PC-9 (cell line): Measurements from ENCODE around the gene APBA3. TPM values are rescaled to one million over a fixed set of nuclear protein-coding genes. Genes with fewer than 3 reads are reported as not detected.

Experiments used
- BruUV-seq: library from RNA; stranded (reverse); fragments of 400-500 nt; replicated peaks from 2 replicates; lab custom pipeline; 2021; lab: Mats Ljungman, UMichigan
- CTCF ChIA-PET: fragments of 300-600 bp; sonication (Branson Sonifier 250); formaldehyde crosslinking; loops from one replicate; lab custom pipeline; 2022; ENCODE audit warnings: antibody characterized with exemption; lab: Charles Lee
- POLR2A ChIA-PET: fragments of 300-600 bp; sonication (Branson Sonifier 250); formaldehyde crosslinking; loops from one replicate; lab custom pipeline; 2022; ENCODE audit warnings: antibody characterized with exemption; ENCODE audit not compliant: unreplicated experiment; lab: Charles Lee
- DNase-seq, 2 experiments: peaks; one replicate each; pipeline versions ENCODE4 v3.0.0 to v3.0.0-alpha.2; 2015 to 2022; ENCODE audit warnings: mixed read lengths in 1 of 2
- H2AFZ ChIP-seq: fragments of 200-600 bp; sonication (generic); 2 replicates; pipeline ENCODE4 v1.8.1; 2017; ENCODE audit warnings: antibody characterized with exemption
- H3F3A ChIP-seq: fragments of 200-600 bp; sonication (generic); 2 replicates; pipeline ENCODE4 v1.8.1; 2017; ENCODE audit warnings: antibody characterized with exemption, mild to moderate bottlenecking, low read depth; ENCODE audit not compliant: insufficient read depth
- H3K27ac ChIP-seq: fragments of 200-600 bp; sonication (generic); 2 replicates; pipeline ENCODE4 v1.6.1; 2016; ENCODE audit warnings: mixed run types
- H3K27me3 ChIP-seq: fragments of 200-600 bp; sonication (generic); 2 replicates; pipeline ENCODE4 v1.6.1; 2016; ENCODE audit warnings: low read depth, mixed run types; ENCODE audit not compliant: insufficient read depth
- H3K36me3 ChIP-seq: fragments of 200-600 bp; sonication (generic); 2 replicates; pipeline ENCODE4 v1.6.1; 2016; ENCODE audit warnings: low read depth, mixed run types
- H3K4me1 ChIP-seq: fragments of 200-600 bp; sonication (generic); replicated peaks from 2 replicates; pipeline ENCODE4 v1.6.1; 2016; ENCODE audit warnings: mixed run types; ENCODE audit not compliant: insufficient read depth
- H3K4me2 ChIP-seq: fragments of 200-600 bp; sonication (generic); 2 replicates; pipeline ENCODE4 v1.6.1; 2017; ENCODE audit warnings: mixed run types
- H3K4me3 ChIP-seq: fragments of 200-600 bp; sonication (generic); 2 replicates; pipeline ENCODE4 v1.6.1; 2016; ENCODE audit warnings: mixed run types
- H3K79me2 ChIP-seq: fragments of 200-600 bp; sonication (generic); 2 replicates; pipeline ENCODE4 v1.6.1; 2017; ENCODE audit warnings: low read depth, mixed run types
- H3K9me2 ChIP-seq: fragments of 200-600 bp; sonication (generic); 2 replicates; pipeline ENCODE4 v1.8.1; 2017; ENCODE audit warnings: mild to moderate bottlenecking; ENCODE audit not compliant: insufficient read depth
- H3K9me3 ChIP-seq: fragments of 200-600 bp; sonication (generic); 2 replicates; pipeline ENCODE4 v1.8.1; 2016; ENCODE audit warnings: low read depth; ENCODE audit not compliant: insufficient read depth
- H4K20me1 ChIP-seq: fragments of 200-600 bp; sonication (generic); 2 replicates; pipeline ENCODE4 v1.8.1; 2017; ENCODE audit not compliant: insufficient read depth
- EZH2 ChIP-seq: fragments of 200-600 bp; sonication (generic); IDR thresholded peaks from 2 replicates; pipeline ENCODE4 v1.8.0; 2017; ENCODE audit warnings: antibody characterized with exemption, low read depth
- intact Hi-C: fragments of 100-400 bp; cut with micrococcal nuclease; formaldehyde crosslinking; loops from one replicate; pipeline ENCODE4 v1.10.0; 2022; ENCODE audit not compliant: unreplicated experiment
- total RNA-seq: library from RNA; stranded (reverse); gene quantifications from 2 replicates; pipeline ENCODE4 v1.2.3, GENCODE V29; 2021
- TF ChIP-seq, protein P1 (sequence below): fragments of 200-600 bp; sonication (generic); conservative IDR thresholded peaks from 2 replicates; pipeline ENCODE4 v1.6.1; 2017; ENCODE audit warnings: mixed run types, antibody characterized with exemption, mild to moderate bottlenecking, moderate library complexity

APBA3 gene
- total RNA-seq, 1 experiment from 2014 or later, result 16.0 TPM

DNA sequence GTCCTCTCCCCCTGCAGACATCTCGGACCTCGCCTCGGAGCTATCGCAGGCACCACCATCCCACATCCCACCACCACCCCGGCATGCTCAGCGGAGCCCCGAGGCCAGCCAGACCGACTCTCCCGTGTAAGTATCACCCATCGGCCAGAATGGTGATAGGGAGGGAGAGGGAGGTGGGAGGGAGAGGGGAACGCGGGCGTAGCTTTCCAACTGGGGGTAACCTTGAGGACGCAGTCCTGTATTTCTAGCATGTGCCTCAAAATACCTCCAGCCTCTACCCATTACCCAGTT, 27.2 kb downstream of the APBA3 start:
- Histone ChIP-seq H3K4me2 (no peak overlapping the region), H3K36me3 (no peaks in the 10 kb centered on the region), H3K9me3 (no peaks in the 10 kb centered on the region), H3K4me1 (no peaks in the 10 kb centered on the region), H3K27me3 (no peaks in the 10 kb centered on the region), H3K79me2 (no peaks in the 10 kb centered on the region), H4K20me1 (no peaks in the 10 kb centered on the region), H3K9me2 (no peaks in the 10 kb centered on the region), H3K4me3 (no peak overlapping the region), H3K27ac (no peak overlapping the region), H3F3A (no peaks in the 10 kb centered on the region), H2AFZ (no peak overlapping the region)
- ChIA-PET CTCF (no interaction called here), POLR2A (no interaction called here)
- intact Hi-C loops, result no loop called here
- DNase-seq, result no peak
- no TSS peak for BruUV-seq
- TF ChIP-seq EZH2, result no peak
- TF ChIP-seq, protein P1, sequence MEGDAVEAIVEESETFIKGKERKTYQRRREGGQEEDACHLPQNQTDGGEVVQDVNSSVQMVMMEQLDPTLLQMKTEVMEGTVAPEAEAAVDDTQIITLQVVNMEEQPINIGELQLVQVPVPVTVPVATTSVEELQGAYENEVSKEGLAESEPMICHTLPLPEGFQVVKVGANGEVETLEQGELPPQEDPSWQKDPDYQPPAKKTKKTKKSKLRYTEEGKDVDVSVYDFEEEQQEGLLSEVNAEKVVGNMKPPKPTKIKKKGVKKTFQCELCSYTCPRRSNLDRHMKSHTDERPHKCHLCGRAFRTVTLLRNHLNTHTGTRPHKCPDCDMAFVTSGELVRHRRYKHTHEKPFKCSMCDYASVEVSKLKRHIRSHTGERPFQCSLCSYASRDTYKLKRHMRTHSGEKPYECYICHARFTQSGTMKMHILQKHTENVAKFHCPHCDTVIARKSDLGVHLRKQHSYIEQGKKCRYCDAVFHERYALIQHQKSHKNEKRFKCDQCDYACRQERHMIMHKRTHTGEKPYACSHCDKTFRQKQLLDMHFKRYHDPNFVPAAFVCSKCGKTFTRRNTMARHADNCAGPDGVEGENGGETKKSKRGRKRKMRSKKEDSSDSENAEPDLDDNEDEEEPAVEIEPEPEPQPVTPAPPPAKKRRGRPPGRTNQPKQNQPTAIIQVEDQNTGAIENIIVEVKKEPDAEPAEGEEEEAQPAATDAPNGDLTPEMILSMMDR, result no peak

DNA sequence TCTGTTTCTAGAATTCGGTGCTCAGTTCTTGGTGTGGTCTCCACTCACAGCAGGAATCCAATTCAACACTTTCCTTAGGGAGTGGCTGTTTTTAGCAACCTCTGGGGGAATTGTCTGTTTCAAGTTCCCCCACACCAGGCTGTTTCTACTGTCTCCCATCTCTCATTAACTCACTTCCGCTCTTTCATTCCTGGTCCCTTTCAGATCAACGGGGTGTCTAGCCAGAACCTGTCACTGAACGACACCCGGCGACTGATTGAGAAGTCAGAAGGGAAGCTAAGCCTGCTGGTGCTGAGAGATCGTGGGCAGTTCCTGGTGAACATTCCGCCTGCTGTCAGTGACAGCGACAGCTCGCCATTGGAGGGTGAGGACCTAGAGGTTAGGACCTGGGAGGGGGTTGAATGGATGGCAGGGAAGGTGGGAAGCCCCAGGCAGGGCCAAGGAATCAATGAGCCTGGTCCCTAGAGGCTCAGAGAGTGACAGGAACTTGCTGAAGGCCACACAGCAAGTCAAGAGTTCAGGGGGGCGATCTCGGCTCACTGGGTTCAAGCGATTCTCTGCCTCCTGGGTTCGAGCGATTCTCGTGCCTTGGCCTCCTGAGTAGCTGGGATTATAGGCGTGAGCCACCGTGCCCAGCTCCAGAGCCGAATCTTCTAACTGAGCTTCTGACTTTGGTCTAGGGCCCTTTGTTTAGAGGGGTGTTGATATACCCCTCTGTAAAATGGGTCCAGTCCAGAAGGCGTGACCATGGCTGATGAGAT, 27.8 kb downstream of the APBA3 start:
- H2AFZ ChIP-seq, result no peak overlapping the region
- H3F3A ChIP-seq, result no peaks in the 10 kb centered on the region
- no peaks in the 10 kb centered on the region for H3K27me3 ChIP-seq
- no peak overlapping the region for H3K4me3 ChIP-seq
- no peaks in the 10 kb centered on the region for H3K9me3 ChIP-seq
- DNase-seq, result no peak
- POLR2A ChIA-PET, result no interaction called here
- H3K9me2 ChIP-seq, result no peaks in the 10 kb centered on the region
- BruUV-seq, result no TSS peak
- no peak overlapping the region for H3K4me2 ChIP-seq
- no peak for TF ChIP-seq EZH2
- TF ChIP-seq, protein P1, result no peak
- CTCF ChIA-PET, result no interaction called here
- no peaks in the 10 kb centered on the region for H4K20me1 ChIP-seq
- H3K4me1 ChIP-seq, result no peaks in the 10 kb centered on the region; the same call in 1 of the 2 replicates
- intact Hi-C loops, result no loop called here
- H3K27ac ChIP-seq, result no peak overlapping the region
- H3K36me3 ChIP-seq, result no peaks in the 10 kb centered on the region
- no peaks in the 10 kb centered on the region for H3K79me2 ChIP-seq

DNA sequence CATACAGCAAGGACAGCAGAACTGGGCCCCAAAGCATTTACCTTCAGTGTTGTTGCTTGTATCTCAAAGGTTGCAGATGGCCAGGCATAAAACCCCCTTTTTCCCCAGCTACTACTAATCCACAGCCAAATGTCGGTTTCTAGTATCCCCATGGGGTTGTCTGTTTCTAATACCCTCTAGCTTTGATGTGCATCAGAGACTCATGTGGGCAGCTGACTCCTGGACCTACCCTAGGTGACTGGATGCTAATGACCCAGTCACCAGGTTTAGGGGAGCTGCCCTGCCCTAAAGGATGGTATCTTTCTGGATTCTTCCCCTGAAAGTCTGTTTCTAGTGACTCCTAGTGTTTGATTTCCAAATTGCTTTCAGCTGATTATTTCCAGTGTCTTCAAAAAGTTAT, 29.4 kb downstream of the APBA3 start:
- Histone ChIP-seq H3K79me2 (no peaks in the 10 kb centered on the region), H3K9me3 (no peaks in the 10 kb centered on the region), H3F3A (peaks cover 6% of the 10 kb centered on the region; the same call in 1 of the 2 replicates), H3K4me3 (no peak overlapping the region), H3K9me2 (no peaks in the 10 kb centered on the region), H2AFZ (no peak overlapping the region), H4K20me1 (no peaks in the 10 kb centered on the region), H3K27ac (no peak overlapping the region), H3K4me2 (no peak overlapping the region), H3K4me1 (peaks cover 11% of the 10 kb centered on the region), H3K36me3 (no peaks in the 10 kb centered on the region), H3K27me3 (no peaks in the 10 kb centered on the region)
- CTCF ChIA-PET, result interaction anchor here (0.7 kb wide), 1 partner anchor 154 kb away, joined by 6 read pairs; no protein-coding TSS in a partner anchor
- no TSS peak for BruUV-seq
- DNase-seq, result no peak
- POLR2A ChIA-PET, result no interaction called here
- intact Hi-C loops, result no loop called here
- no peak for TF ChIP-seq EZH2
